HG03196 (cell line): ENCODE data around the gene POU2AF1.

Experiments used
- ATAC-seq: cut with Tn5 transposase; IDR thresholded peaks from one replicate; pipeline ENCODE4 v1.9.1; 2021; ENCODE audit not compliant: unreplicated experiment

The POU2AF1 gene

GRCh38 chr11:111348147-111348546 is 30.9 kb downstream of the POU2AF1 start:
- ATAC-seq: no peak

GRCh38 chr11:111347723-111348115 is 31.4 kb downstream of the POU2AF1 start:
- ATAC-seq: no peak

- no peak for ATAC-seq
Observed at GRCh38 chr11:111347002-111347722, 31.9 kb downstream of the POU2AF1 start.

- no peak for ATAC-seq
Observed at GRCh38 chr11:111344032-111344431, 35.0 kb downstream of the POU2AF1 start.

GRCh38 chr11:111342329-111342728 is 36.7 kb downstream of the POU2AF1 start:
- ATAC-seq: no peak

GRCh38 chr11:111339758-111340388 is 39.2 kb downstream of the POU2AF1 start:
- ATAC-seq: no peak

- no peak for ATAC-seq
Observed at GRCh38 chr11:111336582-111337256, 42.4 kb downstream of the POU2AF1 start.

- ATAC-seq: no peak
Observed at GRCh38 chr11:111336062-111336461, 43.0 kb downstream of the POU2AF1 start.

GRCh38 chr11:111335549-111335948 is 43.5 kb downstream of the POU2AF1 start:
- ATAC-seq: no peak

GRCh38 chr11:111334532-111335502 is 44.3 kb downstream of the POU2AF1 start:
- ATAC-seq: no peak

- no peak for ATAC-seq
Observed at GRCh38 chr11:111331711-111332479, 47.2 kb downstream of the POU2AF1 start.

GRCh38 chr11:111330234-111330893 is 48.7 kb downstream of the POU2AF1 start:
- ATAC-seq: no peak

GRCh38 chr11:111329306-111330204 is 49.5 kb downstream of the POU2AF1 start:
- no peak for ATAC-seq

GRCh38 chr11:111327908-111328624 is 51.0 kb downstream of the POU2AF1 start:
- no peak for ATAC-seq

GRCh38 chr11:111326824-111327223 is 52.3 kb downstream of the POU2AF1 start:
- ATAC-seq: no peak

- ATAC-seq: no peak
Observed at GRCh38 chr11:111325259-111325658, 53.8 kb downstream of the POU2AF1 start.

- no peak for ATAC-seq
Observed at GRCh38 chr11:111324277-111324720, 54.8 kb downstream of the POU2AF1 start.

GRCh38 chr11:111322534-111322933 is 56.5 kb downstream of the POU2AF1 start:
- no peak for ATAC-seq
